Measurements from ENCODE around the gene CYB5R4. TPM values are rescaled to one million over a fixed set of nuclear protein-coding genes. Genes with fewer than 3 reads are reported as not detected.

Gene CYB5R4
- total RNA-seq, 6 experiments from 2014 or later: 11.6 to 18.6 (median 16.2) TPM

DNA sequence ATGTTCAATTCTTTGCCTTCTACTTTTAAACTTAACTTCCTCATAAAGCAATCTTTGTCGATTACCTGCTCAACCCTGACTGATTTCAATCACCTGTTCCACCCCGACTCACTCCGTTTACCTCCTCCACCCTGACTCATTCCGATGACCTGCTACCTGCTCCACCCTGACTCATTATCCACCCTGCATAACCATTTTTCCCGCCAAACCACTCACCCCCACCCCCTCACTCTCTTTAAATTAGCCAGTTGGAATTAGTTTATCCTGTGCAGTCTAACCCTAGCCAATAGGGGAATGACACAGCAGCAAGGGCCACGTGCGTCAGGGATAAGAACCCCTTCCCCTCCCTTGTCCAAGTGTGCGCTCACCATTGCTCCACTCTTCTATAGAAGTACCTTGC, 117.4 kb downstream of the CYB5R4 start:
- Mint-ChIP-seq H3K4me3 (no peak overlapping the region), H3K4me1 (ENCODE audit: low read depth) (no peaks in the 10 kb centered on the region), H3K9me3 (peaks cover 5% of the 10 kb centered on the region), H3K36me3 (ENCODE audit: low read depth) (peaks cover 5% of the 10 kb centered on the region; the same call in 1 of the 2 replicates), H3K27me3 (ENCODE audit: insufficient read depth) (peaks cover 3% of the 10 kb centered on the region; the same call in 1 of the 2 replicates), H3K27ac (no peak overlapping the region)
- no peak for DNase-seq
- TF ChIP-seq, protein P1, sequence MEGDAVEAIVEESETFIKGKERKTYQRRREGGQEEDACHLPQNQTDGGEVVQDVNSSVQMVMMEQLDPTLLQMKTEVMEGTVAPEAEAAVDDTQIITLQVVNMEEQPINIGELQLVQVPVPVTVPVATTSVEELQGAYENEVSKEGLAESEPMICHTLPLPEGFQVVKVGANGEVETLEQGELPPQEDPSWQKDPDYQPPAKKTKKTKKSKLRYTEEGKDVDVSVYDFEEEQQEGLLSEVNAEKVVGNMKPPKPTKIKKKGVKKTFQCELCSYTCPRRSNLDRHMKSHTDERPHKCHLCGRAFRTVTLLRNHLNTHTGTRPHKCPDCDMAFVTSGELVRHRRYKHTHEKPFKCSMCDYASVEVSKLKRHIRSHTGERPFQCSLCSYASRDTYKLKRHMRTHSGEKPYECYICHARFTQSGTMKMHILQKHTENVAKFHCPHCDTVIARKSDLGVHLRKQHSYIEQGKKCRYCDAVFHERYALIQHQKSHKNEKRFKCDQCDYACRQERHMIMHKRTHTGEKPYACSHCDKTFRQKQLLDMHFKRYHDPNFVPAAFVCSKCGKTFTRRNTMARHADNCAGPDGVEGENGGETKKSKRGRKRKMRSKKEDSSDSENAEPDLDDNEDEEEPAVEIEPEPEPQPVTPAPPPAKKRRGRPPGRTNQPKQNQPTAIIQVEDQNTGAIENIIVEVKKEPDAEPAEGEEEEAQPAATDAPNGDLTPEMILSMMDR (IDR thresholded peaks at IDR 0.05): no peak

DNA sequence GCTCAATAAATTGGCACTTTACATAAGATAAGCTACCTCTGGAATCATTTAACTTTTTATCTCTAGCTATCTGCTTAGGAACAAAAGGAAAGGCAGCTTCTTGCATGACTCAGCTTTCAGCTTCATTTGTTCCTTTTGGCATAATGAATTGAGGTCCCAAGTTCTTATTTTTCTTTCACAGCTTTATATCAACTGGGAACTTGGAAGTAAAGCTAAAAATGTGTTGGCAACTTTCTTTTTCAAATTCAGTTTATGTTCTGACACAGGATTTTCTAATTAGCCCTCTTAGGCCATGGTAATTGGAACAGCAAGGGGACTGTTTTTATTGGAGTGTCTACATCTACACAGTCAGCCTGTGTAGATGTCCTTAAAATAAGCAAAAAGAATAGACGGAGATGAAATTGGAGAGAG, 118.8 kb downstream of the CYB5R4 start:
- no peak overlapping the region for H3K4me3 Mint-ChIP-seq
- no peak overlapping the region for H3K27ac Mint-ChIP-seq
- H3K4me1 Mint-ChIP-seq (ENCODE audit: low read depth): no peaks in the 10 kb centered on the region
- DNase-seq: no peak
- no peaks in the 10 kb centered on the region for H3K9me3 Mint-ChIP-seq
- peaks cover 3% of the 10 kb centered on the region; the same call in 1 of the 2 replicates for H3K27me3 Mint-ChIP-seq (ENCODE audit: insufficient read depth)
- TF ChIP-seq, protein P1 (IDR thresholded peaks at IDR 0.05): no peak
- H3K36me3 Mint-ChIP-seq (ENCODE audit: low read depth): no peaks in the 10 kb centered on the region

DNA sequence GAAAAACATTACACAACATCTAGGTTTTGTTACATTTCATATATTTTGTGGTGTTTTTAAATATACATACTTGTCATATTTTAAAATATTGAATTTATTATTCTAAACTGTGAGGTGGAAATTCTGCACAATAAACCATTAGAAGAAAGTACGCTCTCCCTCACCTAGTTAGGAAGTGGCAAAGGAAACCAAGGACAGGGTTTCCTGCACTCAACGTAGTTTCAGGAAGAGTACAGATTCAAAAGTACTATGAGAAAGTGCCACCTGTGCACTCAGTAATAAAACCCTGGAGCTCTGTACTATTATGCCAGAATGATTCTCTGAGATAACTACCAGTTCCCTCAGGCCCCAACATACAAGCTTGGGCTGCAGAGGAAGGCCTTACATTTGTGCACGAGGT, 119.5 kb downstream of the CYB5R4 start:
- Mint-ChIP-seq H3K27me3 (ENCODE audit: insufficient read depth) (peaks cover 3% of the 10 kb centered on the region; the same call in 1 of the 2 replicates), H3K27ac (no peak overlapping the region), H3K36me3 (ENCODE audit: low read depth) (no peaks in the 10 kb centered on the region), H3K9me3 (no peaks in the 10 kb centered on the region), H3K4me1 (ENCODE audit: low read depth) (no peaks in the 10 kb centered on the region), H3K4me3 (no peak overlapping the region)
- DNase-seq: no peak
- TF ChIP-seq, protein P1 (IDR thresholded peaks at IDR 0.05): no peak

- Mint-ChIP-seq H3K27me3 (ENCODE audit: insufficient read depth) (no peaks in the 10 kb centered on the region), H3K4me3 (no peak overlapping the region), H3K9me3 (no peaks in the 10 kb centered on the region), H3K27ac (no peak overlapping the region), H3K36me3 (ENCODE audit: low read depth) (no peaks in the 10 kb centered on the region), H3K4me1 (ENCODE audit: low read depth) (no peaks in the 10 kb centered on the region)
- no peak for DNase-seq
- TF ChIP-seq, protein P1 (IDR thresholded peaks at IDR 0.05): no peak
Measured at GRCh38 chr6:83984411-83984810, 124.9 kb downstream of the CYB5R4 start.

DNA sequence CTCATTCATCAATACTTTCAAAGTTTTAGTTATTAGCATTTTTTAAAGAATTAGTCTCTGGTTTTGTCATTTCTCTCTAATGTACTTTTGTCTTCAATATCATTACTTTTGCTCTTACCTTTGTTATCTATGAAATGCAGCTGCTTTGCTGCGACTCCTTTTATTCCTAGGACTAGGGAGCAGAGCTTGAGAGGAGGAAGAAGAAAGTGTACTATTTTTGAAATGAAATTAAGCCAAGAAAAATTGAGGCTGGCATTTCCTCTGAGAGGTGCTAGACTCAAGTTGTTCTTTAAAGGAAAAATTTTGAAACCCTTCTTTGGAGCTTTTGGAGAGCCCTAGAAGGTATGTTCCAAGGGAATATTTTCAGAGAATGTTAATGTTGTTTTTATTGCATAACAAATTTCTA, 125.8 kb downstream of the CYB5R4 start:
- Mint-ChIP-seq H3K4me3 (no peak overlapping the region), H3K4me1 (ENCODE audit: low read depth) (no peaks in the 10 kb centered on the region), H3K36me3 (ENCODE audit: low read depth) (no peaks in the 10 kb centered on the region), H3K9me3 (no peaks in the 10 kb centered on the region), H3K27ac (no peak overlapping the region), H3K27me3 (ENCODE audit: insufficient read depth) (no peaks in the 10 kb centered on the region)
- TF ChIP-seq, protein P1 (IDR thresholded peaks at IDR 0.05): no peak
- DNase-seq: no peak

DNA sequence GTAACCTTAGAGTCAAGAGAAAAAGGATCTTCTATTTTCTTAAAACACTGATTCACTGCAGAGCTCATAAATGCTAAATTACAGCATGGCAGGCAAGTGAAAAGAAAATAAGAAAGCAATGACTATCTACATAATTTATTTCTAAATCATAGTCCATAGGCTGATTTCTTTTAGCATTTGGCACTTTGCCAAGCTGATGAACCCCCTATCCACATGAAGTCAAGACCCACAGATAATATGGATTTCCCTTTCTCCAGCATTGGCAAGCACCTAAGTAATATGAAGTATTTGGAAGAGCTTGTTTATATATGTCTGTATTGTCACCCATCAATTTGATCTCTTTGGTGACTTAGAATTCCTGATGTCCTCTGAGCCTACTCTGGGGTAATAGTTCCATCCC, 126.2 kb downstream of the CYB5R4 start:
- Mint-ChIP-seq H3K36me3 (ENCODE audit: low read depth) (no peaks in the 10 kb centered on the region), H3K27ac (no peak overlapping the region), H3K27me3 (ENCODE audit: insufficient read depth) (no peaks in the 10 kb centered on the region), H3K4me3 (no peak overlapping the region), H3K9me3 (no peaks in the 10 kb centered on the region), H3K4me1 (ENCODE audit: low read depth) (no peaks in the 10 kb centered on the region)
- TF ChIP-seq, protein P1 (IDR thresholded peaks at IDR 0.05): no peak
- DNase-seq: no peak
